ENCODE measurements around the gene ZNF618.
A peak's percentile ranks its signal among the peaks of the same experiment; 100 is the strongest.

ZNF618 gene

GRCh38 chr9:113934167-113934828 lies 58.2 kb downstream of the ZNF618 start:
- H3K36me3 ChIP-seq (ENCODE audit: control insufficient read depth, insufficient read depth, low read length) = no peaks in the 10 kb centered on the region
- no peak overlapping the region for H3K27ac ChIP-seq (ENCODE audit: low read depth, low read length)
- no peak overlapping the region for H3K4me3 ChIP-seq (ENCODE audit: low read depth, low read length)
- H3K27me3 ChIP-seq (ENCODE audit: control insufficient read depth, insufficient read depth, low read length) = no peaks in the 10 kb centered on the region
- no peaks in the 10 kb centered on the region for H3K4me1 ChIP-seq (ENCODE audit: control insufficient read depth, insufficient read depth, low read length)
- no peak overlapping the region for H3K9ac ChIP-seq (ENCODE audit: low read depth, low read length)
- no peaks in the 10 kb centered on the region for H3K9me3 ChIP-seq (ENCODE audit: control insufficient read depth, insufficient read depth, low read length)

- Histone ChIP-seq H3K36me3 (ENCODE audit: control insufficient read depth, insufficient read depth, low read length) (no peaks in the 10 kb centered on the region), H3K27me3 (ENCODE audit: control insufficient read depth, insufficient read depth, low read length) (no peaks in the 10 kb centered on the region), H3K27ac (ENCODE audit: low read depth, low read length) (no peak overlapping the region), H3K9ac (ENCODE audit: low read depth, low read length) (no peak overlapping the region), H3K4me1 (ENCODE audit: control insufficient read depth, insufficient read depth, low read length) (no peaks in the 10 kb centered on the region), H3K9me3 (ENCODE audit: control insufficient read depth, insufficient read depth, low read length) (no peaks in the 10 kb centered on the region), H3K4me3 (ENCODE audit: low read depth, low read length) (no peak overlapping the region)
Measured at GRCh38 chr9:113934829-113935676, 58.9 kb downstream of the ZNF618 start.

- H3K9me3 ChIP-seq (ENCODE audit: control insufficient read depth, insufficient read depth, low read length) = no peaks in the 10 kb centered on the region
- peaks cover under 1% of the 10 kb centered on the region; the same call in 1 of the 2 replicates for H3K4me1 ChIP-seq (ENCODE audit: control insufficient read depth, insufficient read depth, low read length)
- H3K4me3 ChIP-seq (ENCODE audit: low read depth, low read length) = no peak overlapping the region
- no peaks in the 10 kb centered on the region for H3K36me3 ChIP-seq (ENCODE audit: control insufficient read depth, insufficient read depth, low read length)
- H3K9ac ChIP-seq (ENCODE audit: low read depth, low read length) = no peak overlapping the region
- H3K27ac ChIP-seq (ENCODE audit: low read depth, low read length) = no peak overlapping the region
- H3K27me3 ChIP-seq (ENCODE audit: control insufficient read depth, insufficient read depth, low read length) = no peaks in the 10 kb centered on the region
Measured at GRCh38 chr9:113935677-113936380, 59.7 kb downstream of the ZNF618 start.

- Histone ChIP-seq H3K27ac (ENCODE audit: low read depth, low read length) (no peak overlapping the region), H3K9me3 (ENCODE audit: control insufficient read depth, insufficient read depth, low read length) (no peaks in the 10 kb centered on the region), H3K27me3 (ENCODE audit: control insufficient read depth, insufficient read depth, low read length) (no peaks in the 10 kb centered on the region), H3K36me3 (ENCODE audit: control insufficient read depth, insufficient read depth, low read length) (no peaks in the 10 kb centered on the region), H3K4me1 (ENCODE audit: control insufficient read depth, insufficient read depth, low read length) (peaks cover 14% of the 10 kb centered on the region), H3K4me3 (ENCODE audit: low read depth, low read length) (no peak overlapping the region), H3K9ac (ENCODE audit: low read depth, low read length) (no peak overlapping the region)
Measured at GRCh38 chr9:113940077-113940476, 64.0 kb downstream of the ZNF618 start.

DNA sequence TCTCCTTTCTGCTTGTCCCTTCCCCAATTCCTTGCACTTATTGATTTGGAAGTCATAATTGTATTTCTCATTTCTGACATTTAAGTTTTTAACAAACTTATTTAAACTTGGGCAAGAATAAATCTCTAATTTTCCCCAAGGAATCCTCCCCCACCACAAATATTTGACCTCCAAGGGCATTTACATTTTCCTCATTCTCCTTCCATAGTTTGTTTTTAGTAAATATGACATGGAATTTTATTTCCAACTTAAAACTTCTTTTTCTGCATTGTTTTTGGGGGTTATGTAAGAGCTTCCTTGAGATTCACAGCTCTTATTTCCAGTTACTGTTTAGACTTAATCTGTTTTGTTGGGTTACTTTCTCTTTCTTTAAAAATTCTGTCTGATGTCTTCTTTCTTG lies 64.9 kb downstream of the ZNF618 start:
- Histone ChIP-seq H3K4me3 (ENCODE audit: low read depth, low read length) (no peak overlapping the region; the same call in 1 of the 2 replicates), H3K27ac (ENCODE audit: low read depth, low read length) (peak overlapping the region; percentile 14), H3K27me3 (ENCODE audit: control insufficient read depth, insufficient read depth, low read length) (no peaks in the 10 kb centered on the region), H3K36me3 (ENCODE audit: control insufficient read depth, insufficient read depth, low read length) (no peaks in the 10 kb centered on the region), H3K4me1 (ENCODE audit: control insufficient read depth, insufficient read depth, low read length) (peaks cover 14% of the 10 kb centered on the region), H3K9ac (ENCODE audit: low read depth, low read length) (no peak overlapping the region), H3K9me3 (ENCODE audit: control insufficient read depth, insufficient read depth, low read length) (no peaks in the 10 kb centered on the region)

- Histone ChIP-seq H3K9me3 (ENCODE audit: control insufficient read depth, insufficient read depth, low read length) (no peaks in the 10 kb centered on the region), H3K4me1 (ENCODE audit: control insufficient read depth, insufficient read depth, low read length) (peaks cover 14% of the 10 kb centered on the region), H3K27ac (ENCODE audit: low read depth, low read length) (peak overlapping the region; percentile 14), H3K36me3 (ENCODE audit: control insufficient read depth, insufficient read depth, low read length) (no peaks in the 10 kb centered on the region), H3K9ac (ENCODE audit: low read depth, low read length) (no peak overlapping the region), H3K27me3 (ENCODE audit: control insufficient read depth, insufficient read depth, low read length) (no peaks in the 10 kb centered on the region), H3K4me3 (ENCODE audit: low read depth, low read length) (no peak overlapping the region; the same call in 1 of the 2 replicates)
Measured at GRCh38 chr9:113941526-113941925, 65.4 kb downstream of the ZNF618 start.

GRCh38 chr9:113943112-113944009 lies 67.3 kb downstream of the ZNF618 start:
- H3K36me3 ChIP-seq (ENCODE audit: control insufficient read depth, insufficient read depth, low read length) = no peaks in the 10 kb centered on the region

DNA sequence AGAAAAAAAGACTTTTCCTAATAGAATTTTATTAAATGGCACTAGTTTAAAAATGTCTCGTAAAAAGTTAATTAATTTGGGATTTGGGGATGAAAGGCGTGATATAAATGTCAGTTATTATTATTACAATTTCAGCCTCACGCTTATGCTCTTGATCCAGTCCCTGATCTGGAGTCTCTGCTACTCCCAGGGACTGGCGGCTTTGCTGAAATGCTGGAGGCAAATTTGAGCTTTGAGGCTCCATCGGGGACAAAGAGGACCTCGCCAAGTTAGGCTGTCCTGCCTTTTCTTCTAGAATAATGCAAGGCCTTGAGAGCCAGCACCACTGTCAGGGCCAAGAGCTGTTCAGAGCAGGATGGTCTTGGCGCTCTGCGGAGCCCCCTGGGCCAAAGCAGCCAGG lies 69.7 kb downstream of the ZNF618 start:
- peaks cover 14% of the 10 kb centered on the region for H3K4me1 ChIP-seq (ENCODE audit: control insufficient read depth, insufficient read depth, low read length)
- no peaks in the 10 kb centered on the region for H3K27me3 ChIP-seq (ENCODE audit: control insufficient read depth, insufficient read depth, low read length)
- no peak overlapping the region for H3K9ac ChIP-seq (ENCODE audit: low read depth, low read length)
- no peaks in the 10 kb centered on the region for H3K9me3 ChIP-seq (ENCODE audit: control insufficient read depth, insufficient read depth, low read length)
- H3K36me3 ChIP-seq (ENCODE audit: control insufficient read depth, insufficient read depth, low read length) = no peaks in the 10 kb centered on the region
- H3K4me3 ChIP-seq (ENCODE audit: low read depth, low read length) = no peak overlapping the region
- H3K27ac ChIP-seq (ENCODE audit: low read depth, low read length) = no peak overlapping the region

More at GRCh38 chr9:113943112-113944009, 67.3 kb downstream of the ZNF618 start:
- Histone ChIP-seq H3K9ac (ENCODE audit: low read depth, low read length) (no peak overlapping the region), H3K4me1 (ENCODE audit: control insufficient read depth, insufficient read depth, low read length) (peaks cover 14% of the 10 kb centered on the region), H3K27me3 (ENCODE audit: control insufficient read depth, insufficient read depth, low read length) (no peaks in the 10 kb centered on the region), H3K27ac (ENCODE audit: low read depth, low read length) (no peak overlapping the region), H3K4me3 (ENCODE audit: low read depth, low read length) (no peak overlapping the region), H3K9me3 (ENCODE audit: control insufficient read depth, insufficient read depth, low read length) (no peaks in the 10 kb centered on the region)

GRCh38 chr9:113946496-113947115 lies 70.5 kb downstream of the ZNF618 start:
- H3K9me3 ChIP-seq (ENCODE audit: control insufficient read depth, insufficient read depth, low read length) = no peaks in the 10 kb centered on the region
- peaks cover 6% of the 10 kb centered on the region; the same call in 1 of the 2 replicates for H3K4me1 ChIP-seq (ENCODE audit: control insufficient read depth, insufficient read depth, low read length)
- no peaks in the 10 kb centered on the region for H3K36me3 ChIP-seq (ENCODE audit: control insufficient read depth, insufficient read depth, low read length)
- no peak overlapping the region for H3K27ac ChIP-seq (ENCODE audit: low read depth, low read length)
- no peak overlapping the region for H3K9ac ChIP-seq (ENCODE audit: low read depth, low read length)
- H3K4me3 ChIP-seq (ENCODE audit: low read depth, low read length) = no peak overlapping the region
- no peaks in the 10 kb centered on the region for H3K27me3 ChIP-seq (ENCODE audit: control insufficient read depth, insufficient read depth, low read length)

DNA sequence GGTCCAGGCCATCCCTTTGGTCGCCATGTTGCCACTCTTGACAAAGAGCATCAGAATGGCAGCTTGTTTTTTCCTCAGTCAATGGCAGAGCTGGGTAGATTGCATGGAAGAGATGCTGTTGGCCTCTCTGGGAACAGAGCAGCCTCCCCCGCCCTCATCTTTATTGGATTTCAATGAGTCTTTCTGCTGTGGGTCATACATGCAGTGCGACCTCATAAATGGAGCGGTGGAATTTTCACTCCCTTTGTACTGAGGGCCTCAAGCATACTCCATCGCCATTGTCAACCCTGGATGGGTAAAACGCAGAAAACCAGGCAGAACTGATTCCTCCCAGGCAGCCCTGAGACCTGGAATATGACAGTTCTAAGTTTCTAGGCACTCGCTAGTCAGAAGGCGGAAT lies 71.8 kb downstream of the ZNF618 start:
- no peaks in the 10 kb centered on the region for H3K27me3 ChIP-seq (ENCODE audit: control insufficient read depth, insufficient read depth, low read length)
- H3K4me1 ChIP-seq (ENCODE audit: control insufficient read depth, insufficient read depth, low read length) = no peaks in the 10 kb centered on the region
- no peak overlapping the region for H3K27ac ChIP-seq (ENCODE audit: low read depth, low read length)
- no peaks in the 10 kb centered on the region for H3K9me3 ChIP-seq (ENCODE audit: control insufficient read depth, insufficient read depth, low read length)
- no peak overlapping the region for H3K9ac ChIP-seq (ENCODE audit: low read depth, low read length)
- H3K36me3 ChIP-seq (ENCODE audit: control insufficient read depth, insufficient read depth, low read length) = no peaks in the 10 kb centered on the region
- no peak overlapping the region for H3K4me3 ChIP-seq (ENCODE audit: low read depth, low read length)
